WTC11 (cell line): Measurements from ENCODE around the gene ANKRD22. TPM values are rescaled to one million over a fixed set of nuclear protein-coding genes. Genes with fewer than 3 reads are reported as not detected.

Source experiments
- ATAC-seq: fragments of 200-7000 bp; cut with Tn5 transposase; 2 replicates; pipeline ENCODE4 v1.10.0; 2021; ENCODE audit warnings: mild to moderate bottlenecking, moderate library complexity
- CTCF ChIA-PET: fragments of 300-600 bp; sonication (Branson Sonifier 250); formaldehyde crosslinking; loops from one replicate; lab custom pipeline; 2021; ENCODE audit warnings: antibody characterized with exemption; lab: Charles Lee
- POLR2A ChIA-PET: fragments of 350-600 bp; sonication (Branson Sonifier 250); formaldehyde crosslinking; loops from one replicate; lab custom pipeline; 2021; ENCODE audit warnings: antibody characterized with exemption; lab: Charles Lee
- DNase-seq: peaks from one replicate; pipeline ENCODE4 v3.0.0; 2021; ENCODE audit warnings: low spot score
- H3K27ac Mint-ChIP-seq: 2 replicates; pipeline ENCODE4 v1.8.0; 2021; ENCODE audit warnings: mixed read lengths
- H3K27me3 Mint-ChIP-seq: 2 replicates; pipeline ENCODE4 v1.8.0; 2021; ENCODE audit warnings: low read depth, mild to moderate bottlenecking, moderate library complexity, mixed read lengths
- H3K36me3 Mint-ChIP-seq: 2 replicates; pipeline ENCODE4 v1.8.0; 2021; ENCODE audit warnings: mixed read lengths
- H3K4me1 Mint-ChIP-seq: 2 replicates; pipeline ENCODE4 v1.8.0; 2022; ENCODE audit warnings: mixed read lengths
- H3K4me3 Mint-ChIP-seq: 2 replicates; pipeline ENCODE4 v1.8.0; 2021; ENCODE audit warnings: mild to moderate bottlenecking, moderate library complexity, mixed read lengths
- H3K9me3 Mint-ChIP-seq: 2 replicates; pipeline ENCODE4 v1.8.0; 2021; ENCODE audit warnings: mixed read lengths
- ATF3 ChIP-seq: sonication (generic); formaldehyde crosslinking; conservative IDR thresholded peaks from 2 replicates; pipeline ENCODE4 v1.8.1; 2022; ENCODE audit warnings: mild to moderate bottlenecking, missing genetic modification reagents
- CREB1 ChIP-seq: sonication (generic); formaldehyde crosslinking; IDR thresholded peaks from 2 replicates; pipeline ENCODE4 v1.8.0; 2023; ENCODE audit warnings: mild to moderate bottlenecking, missing genetic modification reagents
- ESRRA ChIP-seq: sonication (generic); formaldehyde crosslinking; IDR thresholded peaks from 2 replicates; pipeline ENCODE4 v1.8.1; 2022; ENCODE audit warnings: mild to moderate bottlenecking, missing genetic modification reagents, borderline replicate concordance
- HMGA2 ChIP-seq: fragments of 250-450 bp; sonication (Bioruptor Pico); IDR thresholded peaks from 2 replicates; pipeline ENCODE4 v1.4.0; 2021; ENCODE audit warnings: mild to moderate bottlenecking, moderate library complexity
- IRF2 ChIP-seq: sonication (generic); formaldehyde crosslinking; IDR thresholded peaks from 2 replicates; pipeline ENCODE4 v1.8.0; 2022; ENCODE audit warnings: low read depth, missing genetic modification reagents, borderline replicate concordance
- NFE2L1 ChIP-seq: sonication (generic); formaldehyde crosslinking; IDR thresholded peaks from 2 replicates; pipeline ENCODE4 v1.8.1; 2023; ENCODE audit warnings: missing genetic modification reagents
- NFYB ChIP-seq: sonication (generic); formaldehyde crosslinking; conservative IDR thresholded peaks from 2 replicates; pipeline ENCODE4 v1.8.0; 2022; ENCODE audit warnings: low read depth, missing genetic modification reagents
- NR3C1 ChIP-seq: sonication (generic); formaldehyde crosslinking; conservative IDR thresholded peaks from 2 replicates; pipeline ENCODE4 v1.8.1; 2023; ENCODE audit warnings: low read depth, mild to moderate bottlenecking, missing genetic modification reagents
- PREB ChIP-seq: sonication (generic); formaldehyde crosslinking; IDR thresholded peaks from 2 replicates; pipeline ENCODE4 v1.8.1; 2022; ENCODE audit warnings: mild to moderate bottlenecking, missing genetic modification reagents, moderate library complexity, borderline replicate concordance
- SMAD4 ChIP-seq: sonication (generic); formaldehyde crosslinking; IDR thresholded peaks from 2 replicates; pipeline ENCODE4 v1.8.0; 2022; ENCODE audit warnings: mild to moderate bottlenecking, missing genetic modification reagents
- SOX15 ChIP-seq: fragments of 250-450 bp; sonication (Bioruptor Pico); IDR thresholded peaks from 2 replicates; pipeline ENCODE4 v1.9.0; 2021; ENCODE audit warnings: mild to moderate bottlenecking
- SP1 ChIP-seq: sonication (generic); formaldehyde crosslinking; conservative IDR thresholded peaks from 2 replicates; pipeline ENCODE4 v1.8.1; 2022; ENCODE audit warnings: missing genetic modification reagents
- TCF7 ChIP-seq: sonication (generic); formaldehyde crosslinking; IDR thresholded peaks from 2 replicates; pipeline ENCODE4 v1.8.0; 2022; ENCODE audit warnings: mild to moderate bottlenecking, low read depth, missing genetic modification reagents, moderate library complexity
- TEAD4 ChIP-seq: sonication (generic); formaldehyde crosslinking; IDR thresholded peaks from 2 replicates; pipeline ENCODE4 v1.8.0; 2022; ENCODE audit warnings: mild to moderate bottlenecking, missing genetic modification reagents
- ZBTB21 ChIP-seq: sonication (generic); formaldehyde crosslinking; IDR thresholded peaks from 2 replicates; pipeline ENCODE4 v1.8.1; 2023; ENCODE audit warnings: mild to moderate bottlenecking, missing genetic modification reagents, borderline replicate concordance
- ZMAT4 ChIP-seq: fragments of 250-450 bp; sonication (Bioruptor Pico); IDR thresholded peaks from 2 replicates; pipeline ENCODE4 v1.9.0; 2021; ENCODE audit warnings: mild to moderate bottlenecking
- ZNF396 ChIP-seq: fragments of 250-450 bp; sonication (Bioruptor Pico); IDR thresholded peaks from 2 replicates; pipeline ENCODE4 v1.8.0; 2021; ENCODE audit warnings: mild to moderate bottlenecking, moderate library complexity, borderline replicate concordance
- total RNA-seq: library from RNA; stranded (reverse); gene quantifications from 3 replicates; pipeline ENCODE4 v1.2.3, GENCODE V29; 2021
- TF ChIP-seq, protein P1 (sequence below): fragments of 250-450 bp; sonication (Bioruptor Pico); IDR thresholded peaks from 2 replicates; pipeline ENCODE4 v2.1.2; 2022; ENCODE audit warnings: mild to moderate bottlenecking, moderate library complexity
- TF ChIP-seq, protein P2 (sequence below): sonication (generic); formaldehyde crosslinking; IDR thresholded peaks from 2 replicates; pipeline ENCODE4 v1.8.1; 2022; ENCODE audit warnings: low read depth, mild to moderate bottlenecking, moderate library complexity, missing genetic modification reagents, borderline replicate concordance
- TF ChIP-seq, protein P3 (sequence below): sonication (generic); formaldehyde crosslinking; IDR thresholded peaks from 2 replicates; pipeline ENCODE4 v1.8.0; 2022; ENCODE audit warnings: mild to moderate bottlenecking, missing genetic modification reagents
- TF ChIP-seq, protein P4 (sequence below): fragments of 250-450 bp; sonication (Bioruptor Pico); IDR thresholded peaks from 2 replicates; pipeline ENCODE4 v1.9.0; 2021; ENCODE audit warnings: mild to moderate bottlenecking, borderline replicate concordance
- TF ChIP-seq, protein P5 (sequence below): sonication (generic); formaldehyde crosslinking; IDR thresholded peaks from 2 replicates; pipeline ENCODE4 v1.8.0; 2023; ENCODE audit warnings: missing genetic modification reagents
- TF ChIP-seq, protein P6 (sequence below): sonication (generic); formaldehyde crosslinking; IDR thresholded peaks from 2 replicates; pipeline ENCODE4 v1.8.0; 2022; ENCODE audit warnings: mild to moderate bottlenecking, missing genetic modification reagents

Gene ANKRD22
- total RNA-seq, 1 experiment from 2014 or later: not detected

GRCh38 chr10:88881320-88881719 is 29.7 kb upstream of the ANKRD22 start (continued):
- TF ChIP-seq SMAD4 (CRISPR knock-in tag) (no peak), NFYB (CRISPR knock-in tag) (no peak), ESRRA (CRISPR knock-in tag) (no peak), NFE2L1 (no peak), SP1 (CRISPR knock-in tag) (no peak), TCF7 (CRISPR knock-in tag) (no peak), HMGA2 (CRISPR knock-in tag) (no peak), ZBTB21 (no peak)
- TF ChIP-seq, protein P1, sequence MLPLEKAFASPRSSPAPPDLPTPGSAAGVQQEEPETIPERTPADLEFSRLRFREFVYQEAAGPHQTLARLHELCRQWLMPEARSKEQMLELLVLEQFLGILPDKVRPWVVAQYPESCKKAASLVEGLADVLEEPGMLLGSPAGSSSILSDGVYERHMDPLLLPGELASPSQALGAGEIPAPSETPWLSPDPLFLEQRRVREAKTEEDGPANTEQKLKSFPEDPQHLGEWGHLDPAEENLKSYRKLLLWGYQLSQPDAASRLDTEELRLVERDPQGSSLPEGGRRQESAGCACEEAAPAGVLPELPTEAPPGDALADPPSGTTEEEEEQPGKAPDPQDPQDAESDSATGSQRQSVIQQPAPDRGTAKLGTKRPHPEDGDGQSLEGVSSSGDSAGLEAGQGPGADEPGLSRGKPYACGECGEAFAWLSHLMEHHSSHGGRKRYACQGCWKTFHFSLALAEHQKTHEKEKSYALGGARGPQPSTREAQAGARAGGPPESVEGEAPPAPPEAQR (CRISPR knock-in tag): no peak
- TF ChIP-seq, protein P2, sequence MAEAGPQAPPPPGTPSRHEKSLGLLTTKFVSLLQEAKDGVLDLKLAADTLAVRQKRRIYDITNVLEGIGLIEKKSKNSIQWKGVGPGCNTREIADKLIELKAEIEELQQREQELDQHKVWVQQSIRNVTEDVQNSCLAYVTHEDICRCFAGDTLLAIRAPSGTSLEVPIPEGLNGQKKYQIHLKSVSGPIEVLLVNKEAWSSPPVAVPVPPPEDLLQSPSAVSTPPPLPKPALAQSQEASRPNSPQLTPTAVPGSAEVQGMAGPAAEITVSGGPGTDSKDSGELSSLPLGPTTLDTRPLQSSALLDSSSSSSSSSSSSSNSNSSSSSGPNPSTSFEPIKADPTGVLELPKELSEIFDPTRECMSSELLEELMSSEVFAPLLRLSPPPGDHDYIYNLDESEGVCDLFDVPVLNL (CRISPR knock-in tag): no peak
- TF ChIP-seq, protein P3, sequence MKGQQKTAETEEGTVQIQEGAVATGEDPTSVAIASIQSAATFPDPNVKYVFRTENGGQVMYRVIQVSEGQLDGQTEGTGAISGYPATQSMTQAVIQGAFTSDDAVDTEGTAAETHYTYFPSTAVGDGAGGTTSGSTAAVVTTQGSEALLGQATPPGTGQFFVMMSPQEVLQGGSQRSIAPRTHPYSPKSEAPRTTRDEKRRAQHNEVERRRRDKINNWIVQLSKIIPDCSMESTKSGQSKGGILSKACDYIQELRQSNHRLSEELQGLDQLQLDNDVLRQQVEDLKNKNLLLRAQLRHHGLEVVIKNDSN (CRISPR knock-in tag): no peak

GRCh38 chr10:88880282-88881076 is 28.8 kb upstream of the ANKRD22 start:
- ChIA-PET CTCF (interaction anchor here (0.7 to 2.0 kb wide), 11 partner anchors 12 to 327 kb away, joined by 3 to 11 read pairs (median 4); partner anchors contain the start of genes CH25H and FAS), POLR2A (interaction anchor here (1.0 kb wide), 1 partner anchor 22 kb away, joined by 5 read pairs; no protein-coding TSS in a partner anchor)
- peaks cover 15% of the 10 kb centered on the region for H3K27me3 Mint-ChIP-seq
- peak; percentile 74 for DNase-seq
- H3K27ac Mint-ChIP-seq: peak overlapping the region; percentile 89
- no peaks in the 10 kb centered on the region for H3K9me3 Mint-ChIP-seq
- no peaks in the 10 kb centered on the region for H3K36me3 Mint-ChIP-seq
- H3K4me3 Mint-ChIP-seq: peak overlapping the region; percentile 88
- ATAC-seq: peak; percentile 82
- H3K4me1 Mint-ChIP-seq: peaks cover 50% of the 10 kb centered on the region
- TF ChIP-seq ZNF396 (no peak), PREB (CRISPR knock-in tag) (no peak), ATF3 (CRISPR knock-in tag) (no peak), CREB1 (CRISPR knock-in tag) (peak; percentile 77; the same call in 1 of the 2 replicates), NR3C1 (CRISPR knock-in tag) (no peak), SOX15 (CRISPR knock-in tag) (no peak), IRF2 (CRISPR knock-in tag) (no peak), TEAD4 (CRISPR knock-in tag) (no peak), ZMAT4 (CRISPR knock-in tag) (no peak)
- TF ChIP-seq, protein P4, sequence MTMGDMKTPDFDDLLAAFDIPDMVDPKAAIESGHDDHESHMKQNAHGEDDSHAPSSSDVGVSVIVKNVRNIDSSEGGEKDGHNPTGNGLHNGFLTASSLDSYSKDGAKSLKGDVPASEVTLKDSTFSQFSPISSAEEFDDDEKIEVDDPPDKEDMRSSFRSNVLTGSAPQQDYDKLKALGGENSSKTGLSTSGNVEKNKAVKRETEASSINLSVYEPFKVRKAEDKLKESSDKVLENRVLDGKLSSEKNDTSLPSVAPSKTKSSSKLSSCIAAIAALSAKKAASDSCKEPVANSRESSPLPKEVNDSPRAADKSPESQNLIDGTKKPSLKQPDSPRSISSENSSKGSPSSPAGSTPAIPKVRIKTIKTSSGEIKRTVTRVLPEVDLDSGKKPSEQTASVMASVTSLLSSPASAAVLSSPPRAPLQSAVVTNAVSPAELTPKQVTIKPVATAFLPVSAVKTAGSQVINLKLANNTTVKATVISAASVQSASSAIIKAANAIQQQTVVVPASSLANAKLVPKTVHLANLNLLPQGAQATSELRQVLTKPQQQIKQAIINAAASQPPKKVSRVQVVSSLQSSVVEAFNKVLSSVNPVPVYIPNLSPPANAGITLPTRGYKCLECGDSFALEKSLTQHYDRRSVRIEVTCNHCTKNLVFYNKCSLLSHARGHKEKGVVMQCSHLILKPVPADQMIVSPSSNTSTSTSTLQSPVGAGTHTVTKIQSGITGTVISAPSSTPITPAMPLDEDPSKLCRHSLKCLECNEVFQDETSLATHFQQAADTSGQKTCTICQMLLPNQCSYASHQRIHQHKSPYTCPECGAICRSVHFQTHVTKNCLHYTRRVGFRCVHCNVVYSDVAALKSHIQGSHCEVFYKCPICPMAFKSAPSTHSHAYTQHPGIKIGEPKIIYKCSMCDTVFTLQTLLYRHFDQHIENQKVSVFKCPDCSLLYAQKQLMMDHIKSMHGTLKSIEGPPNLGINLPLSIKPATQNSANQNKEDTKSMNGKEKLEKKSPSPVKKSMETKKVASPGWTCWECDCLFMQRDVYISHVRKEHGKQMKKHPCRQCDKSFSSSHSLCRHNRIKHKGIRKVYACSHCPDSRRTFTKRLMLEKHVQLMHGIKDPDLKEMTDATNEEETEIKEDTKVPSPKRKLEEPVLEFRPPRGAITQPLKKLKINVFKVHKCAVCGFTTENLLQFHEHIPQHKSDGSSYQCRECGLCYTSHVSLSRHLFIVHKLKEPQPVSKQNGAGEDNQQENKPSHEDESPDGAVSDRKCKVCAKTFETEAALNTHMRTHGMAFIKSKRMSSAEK: no peak
- TF ChIP-seq, protein P5, sequence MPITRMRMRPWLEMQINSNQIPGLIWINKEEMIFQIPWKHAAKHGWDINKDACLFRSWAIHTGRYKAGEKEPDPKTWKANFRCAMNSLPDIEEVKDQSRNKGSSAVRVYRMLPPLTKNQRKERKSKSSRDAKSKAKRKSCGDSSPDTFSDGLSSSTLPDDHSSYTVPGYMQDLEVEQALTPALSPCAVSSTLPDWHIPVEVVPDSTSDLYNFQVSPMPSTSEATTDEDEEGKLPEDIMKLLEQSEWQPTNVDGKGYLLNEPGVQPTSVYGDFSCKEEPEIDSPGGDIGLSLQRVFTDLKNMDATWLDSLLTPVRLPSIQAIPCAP (CRISPR knock-in tag): peak; percentile 57; the same call in 1 of the 2 replicates
- TF ChIP-seq, protein P2 (CRISPR knock-in tag): no peak; the same call in 1 of the 2 replicates
- TF ChIP-seq, protein P6, sequence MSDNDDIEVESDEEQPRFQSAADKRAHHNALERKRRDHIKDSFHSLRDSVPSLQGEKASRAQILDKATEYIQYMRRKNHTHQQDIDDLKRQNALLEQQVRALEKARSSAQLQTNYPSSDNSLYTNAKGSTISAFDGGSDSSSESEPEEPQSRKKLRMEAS: peak; percentile 96
